Dermis microvascular lymphatic vessel endothelial cell (primary cell): ENCODE data around the gene FADS3. TPM values are rescaled to one million over a fixed set of nuclear protein-coding genes. Genes with fewer than 3 reads are reported as not detected.
A peak's percentile ranks its signal among the peaks of the same experiment; 100 is the strongest.

ENCODE experiments used
- DNase-seq, 2 donors: peaks; one replicate each; pipeline versions ENCODE4 v3.0.0 to v3.0.0-alpha.2; 2010; ENCODE audit warnings: low read depth in 2 of 2
- total RNA-seq: library from RNA; depleted of rRNA; stranded (reverse); fragments of >200 nt; gene quantifications from 2 replicates; pipeline ENCODE4 v1.2.1, GENCODE V29; 2014

The FADS3 gene
- total RNA-seq, 1 donor from 2014 or later: 77.4 TPM

DNA sequence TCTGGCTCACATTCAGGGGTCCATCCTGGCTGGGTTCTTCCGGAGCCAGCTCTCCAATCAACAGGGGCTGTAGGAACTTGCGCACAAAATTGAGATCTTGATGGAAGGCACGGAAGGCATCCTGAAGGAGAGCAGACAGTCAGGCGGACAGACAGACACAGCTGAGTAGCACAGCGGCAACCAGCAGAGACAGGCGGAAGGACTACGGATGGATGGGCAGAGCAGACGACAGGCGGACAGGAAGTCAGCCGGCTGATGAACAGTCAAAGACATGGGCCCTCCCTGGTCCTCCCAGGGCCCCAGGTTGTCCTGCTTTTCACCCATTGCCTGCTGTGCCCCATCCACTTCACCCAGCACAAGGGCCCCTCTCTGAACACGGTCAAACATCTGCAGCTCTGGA is 11.3 kb downstream of the FADS3 start:
- DNase-seq: no peak

DNA sequence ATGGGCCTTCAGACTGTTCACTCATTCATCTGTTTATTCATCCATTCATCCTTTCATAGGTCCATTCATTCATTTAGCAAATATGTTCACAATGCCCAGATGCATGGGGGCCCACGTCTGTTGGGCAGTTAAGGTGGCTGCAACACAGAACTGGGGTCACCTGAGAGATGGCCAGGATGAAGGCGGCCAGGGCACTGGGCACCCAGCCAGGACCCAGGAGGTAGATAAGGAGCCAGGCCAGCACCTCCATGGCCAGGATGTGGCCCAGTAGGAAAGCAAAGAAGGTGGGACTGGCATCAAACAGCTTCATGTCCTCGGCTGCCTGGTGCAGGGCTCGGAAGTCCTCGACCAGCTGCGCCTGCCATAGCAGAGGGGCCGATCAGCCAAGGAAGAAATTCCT is 12.2 kb downstream of the FADS3 start:
- no peak for DNase-seq

DNA sequence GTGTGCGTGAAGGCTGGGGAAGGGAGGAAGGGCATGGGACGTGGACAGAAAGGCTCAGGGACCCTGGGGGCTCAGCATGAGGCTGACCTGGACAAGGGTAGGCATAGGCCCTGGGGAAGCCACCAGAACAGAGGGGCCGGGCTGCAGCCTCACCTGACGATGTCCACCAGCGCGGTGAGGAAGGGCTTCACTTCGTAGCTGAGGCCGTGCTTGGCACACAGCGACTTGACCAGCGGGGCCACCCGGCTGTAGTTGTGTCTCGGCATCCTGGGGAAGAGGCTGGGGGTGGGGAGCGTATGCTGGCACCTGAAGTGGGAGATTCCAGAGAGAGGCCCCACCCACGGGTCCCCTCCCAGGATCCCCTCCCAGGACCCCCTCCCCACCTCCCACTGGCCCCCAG is 15.6 kb downstream of the FADS3 start:
- no peak for DNase-seq

DNA sequence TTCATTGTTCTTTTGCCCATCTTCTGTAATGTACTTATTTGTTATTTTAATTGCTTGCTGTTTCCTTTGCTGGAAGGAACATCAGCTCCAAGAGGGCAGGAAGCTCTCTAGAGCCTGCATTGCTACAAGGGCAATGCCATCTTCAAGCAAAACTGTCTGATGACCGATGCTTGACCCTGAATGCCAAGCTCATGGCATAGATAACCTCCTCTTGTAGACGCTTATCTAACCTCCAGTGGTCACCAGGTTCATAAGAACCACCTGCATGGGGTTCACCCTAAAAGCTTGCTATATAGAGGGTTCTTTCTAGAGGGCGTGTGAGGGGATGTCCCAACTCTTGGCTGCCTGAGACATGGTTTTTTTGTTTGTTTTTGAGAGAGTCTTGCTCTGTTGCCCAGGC is 16.5 kb downstream of the FADS3 start:
- DNase-seq: no peak

DNA sequence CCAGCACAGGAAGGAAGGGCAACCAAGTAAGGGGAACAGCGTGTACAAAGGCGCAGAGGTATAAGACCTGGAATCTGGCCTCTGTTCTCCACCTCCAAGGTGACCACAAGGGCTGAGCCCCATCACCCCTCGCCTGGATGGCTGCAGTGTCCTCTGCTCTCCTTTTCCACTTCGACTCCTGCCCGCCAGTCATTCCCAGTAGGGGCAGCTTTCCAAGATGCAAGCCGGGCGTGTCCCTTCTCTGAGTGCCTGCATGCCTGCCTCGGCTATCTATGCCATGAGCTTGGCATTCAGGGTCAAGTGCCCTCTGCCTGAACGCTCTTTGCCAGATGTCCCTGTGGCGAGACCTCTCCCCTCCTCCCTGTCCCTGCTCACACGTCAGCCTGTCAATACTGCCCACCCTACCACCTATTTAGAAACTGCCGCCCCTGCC is 17.0 kb downstream of the FADS3 start:
- DNase-seq: no peak

DNA sequence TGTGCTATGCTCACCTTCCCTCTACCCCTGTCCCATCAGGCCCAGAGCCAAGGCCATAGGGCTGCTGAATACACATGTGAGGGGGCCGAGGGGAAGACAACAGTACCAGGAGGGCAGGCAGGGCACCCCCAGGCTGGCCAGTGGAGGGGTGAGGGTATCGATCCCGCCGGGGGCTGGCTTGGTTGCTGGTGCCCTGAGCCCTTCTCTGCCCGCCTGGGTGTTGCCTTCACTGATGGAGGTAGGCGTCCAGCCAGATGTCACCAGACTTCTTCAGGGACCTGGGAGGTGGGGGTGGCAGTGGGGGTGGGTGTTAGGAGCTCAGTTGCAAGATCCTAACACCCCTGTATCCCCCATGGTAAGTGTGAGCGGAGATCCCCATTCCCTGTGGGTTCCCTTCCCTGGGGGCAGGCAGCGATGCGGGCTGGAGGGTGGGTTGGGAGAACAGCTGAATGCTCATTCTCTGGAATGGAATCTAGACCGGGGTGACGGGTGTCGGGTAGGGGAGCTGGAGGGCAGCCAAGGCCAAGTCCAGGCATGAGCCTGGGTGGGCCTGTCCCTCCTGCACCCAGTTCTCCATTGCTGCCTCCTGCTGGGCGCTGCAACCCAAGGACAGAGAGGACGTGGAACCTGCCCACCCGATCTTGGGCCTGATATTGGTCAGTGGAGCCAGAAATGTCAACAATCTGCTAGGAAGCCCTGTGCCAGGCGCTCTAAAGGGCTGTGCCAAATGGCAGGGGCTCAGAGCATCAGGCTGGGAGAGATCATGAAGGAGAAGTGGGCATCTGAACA is 17.6 kb downstream of the FADS3 start:
- DNase-seq: no peak

DNA sequence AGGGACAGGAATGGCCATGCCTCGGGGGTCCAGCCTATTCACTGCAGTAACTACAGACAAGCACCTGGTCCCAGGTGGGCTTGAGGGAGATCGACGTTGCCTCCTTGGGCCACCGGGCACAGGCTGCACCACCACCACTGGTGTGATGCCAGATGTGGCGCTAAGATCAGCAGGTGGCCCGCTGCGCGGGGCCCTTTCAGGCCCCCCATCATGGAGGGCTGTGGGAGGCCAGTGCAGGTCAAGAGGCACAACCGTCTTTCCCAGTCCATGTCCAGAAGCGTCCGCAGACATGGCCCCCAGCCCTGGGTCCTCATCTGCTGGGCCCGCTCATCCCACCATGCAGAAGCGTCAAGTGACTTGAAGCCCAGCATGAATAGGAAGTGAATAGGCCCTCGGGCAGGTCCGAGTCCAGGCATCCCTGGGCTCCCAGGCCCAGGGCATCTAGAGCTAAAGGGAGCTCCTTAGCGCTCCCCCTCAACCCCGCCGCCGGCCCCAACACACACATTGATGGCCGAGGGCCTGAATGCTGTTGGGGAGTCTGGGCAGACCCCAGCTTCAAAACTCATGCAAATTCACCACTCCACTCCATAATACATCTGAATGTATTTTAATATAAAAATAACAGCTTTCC is 18.3 kb downstream of the FADS3 start:
- DNase-seq: no peak

DNA sequence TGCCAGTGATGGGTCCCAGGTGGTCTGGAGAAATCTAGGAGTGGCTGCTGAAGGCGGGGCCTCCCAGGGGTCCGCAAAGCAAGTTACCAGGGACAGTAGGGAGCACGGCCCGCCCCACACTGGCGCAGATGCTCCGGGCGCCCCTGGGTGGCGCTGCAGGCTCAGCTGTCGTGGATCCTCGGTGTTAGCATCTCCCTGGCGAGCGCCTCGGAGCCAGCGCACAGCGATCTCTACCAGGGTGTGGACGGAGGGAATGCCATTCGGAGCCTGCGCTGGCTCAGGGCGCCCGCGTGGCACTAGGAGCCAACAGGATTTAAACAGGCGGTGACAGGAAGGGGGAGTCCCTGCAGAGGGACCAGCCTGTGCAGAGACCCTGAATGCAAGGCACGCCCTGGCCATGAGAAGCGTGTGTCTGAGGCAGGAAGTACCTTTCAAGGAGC is 20.2 kb downstream of the FADS3 start:
- DNase-seq: peak; percentile 49 to 81

DNA sequence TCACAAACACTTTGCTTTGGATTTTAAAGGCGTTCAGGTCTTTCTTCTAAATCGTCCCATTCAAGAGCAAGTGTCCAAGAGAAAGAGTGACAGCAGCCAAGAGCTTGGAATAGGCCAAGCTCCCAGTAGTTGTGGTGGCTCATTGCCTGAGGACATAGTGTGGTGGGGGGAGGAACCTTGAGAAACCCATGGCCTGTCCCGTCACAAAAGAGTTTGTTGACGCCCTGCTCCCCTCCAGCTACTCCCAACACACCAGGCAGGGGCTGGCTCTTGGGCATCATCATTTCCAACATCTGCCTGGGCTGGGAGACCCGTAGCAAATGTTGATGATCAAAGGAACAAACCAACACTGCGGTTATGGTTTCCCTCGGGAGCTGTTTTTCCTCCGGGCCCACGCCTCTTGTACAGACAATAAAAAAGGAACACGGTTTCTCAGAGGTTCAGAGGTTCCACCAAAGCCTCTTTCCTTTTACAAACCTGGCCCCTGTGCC is 20.8 kb downstream of the FADS3 start:
- no peak for DNase-seq

DNA sequence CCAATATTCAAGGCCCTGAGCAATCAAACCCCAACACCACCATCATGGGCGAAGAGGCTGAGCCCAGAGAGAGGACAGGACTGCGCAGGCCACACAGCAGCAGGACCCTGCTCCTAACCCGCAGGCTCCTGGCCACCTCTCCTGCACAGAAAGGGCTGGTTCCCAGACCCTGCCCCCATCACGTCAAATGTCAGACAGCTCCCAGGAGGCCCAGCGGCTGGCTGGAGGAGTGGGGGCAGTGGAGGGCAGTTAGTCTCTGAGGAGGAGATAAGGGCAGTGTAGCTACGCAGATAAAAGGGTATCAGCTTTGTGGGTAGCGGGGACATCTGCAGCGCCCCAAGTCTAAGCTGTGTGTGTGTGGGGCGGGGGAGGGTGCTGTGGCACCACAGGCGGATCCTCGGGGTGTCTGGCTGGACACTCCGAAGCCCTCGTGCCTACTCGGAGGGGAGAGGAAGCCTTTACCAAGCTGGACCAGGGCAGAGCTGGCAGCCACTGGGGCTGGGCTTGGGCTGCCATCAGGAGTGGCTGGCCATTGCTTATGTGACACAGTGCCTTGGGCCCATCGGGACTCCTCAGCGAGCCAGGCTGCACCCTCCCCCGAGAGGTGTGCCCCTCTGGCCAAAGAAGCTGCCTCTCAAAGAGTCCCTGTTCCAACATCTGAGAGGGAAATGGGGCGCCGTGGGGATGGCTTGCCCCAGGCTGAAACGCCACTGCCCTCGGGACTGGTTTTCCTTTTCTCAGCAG is 21.5 kb downstream of the FADS3 start:
- DNase-seq: no peak

DNA sequence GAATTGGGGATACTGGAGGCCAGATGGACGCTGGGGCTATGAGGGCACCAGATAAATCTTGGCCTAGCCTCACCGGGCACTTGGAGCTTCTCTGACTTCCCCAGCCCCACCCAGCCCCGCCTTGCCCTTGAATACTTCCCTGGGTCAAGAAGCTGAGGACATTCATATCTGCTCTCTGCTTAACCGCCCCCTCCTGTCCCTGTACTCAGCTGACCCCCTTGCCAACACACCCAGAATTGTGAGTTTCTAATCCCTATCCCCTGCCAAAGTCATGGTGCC is 22.0 kb downstream of the FADS3 start:
- no peak for DNase-seq

DNA sequence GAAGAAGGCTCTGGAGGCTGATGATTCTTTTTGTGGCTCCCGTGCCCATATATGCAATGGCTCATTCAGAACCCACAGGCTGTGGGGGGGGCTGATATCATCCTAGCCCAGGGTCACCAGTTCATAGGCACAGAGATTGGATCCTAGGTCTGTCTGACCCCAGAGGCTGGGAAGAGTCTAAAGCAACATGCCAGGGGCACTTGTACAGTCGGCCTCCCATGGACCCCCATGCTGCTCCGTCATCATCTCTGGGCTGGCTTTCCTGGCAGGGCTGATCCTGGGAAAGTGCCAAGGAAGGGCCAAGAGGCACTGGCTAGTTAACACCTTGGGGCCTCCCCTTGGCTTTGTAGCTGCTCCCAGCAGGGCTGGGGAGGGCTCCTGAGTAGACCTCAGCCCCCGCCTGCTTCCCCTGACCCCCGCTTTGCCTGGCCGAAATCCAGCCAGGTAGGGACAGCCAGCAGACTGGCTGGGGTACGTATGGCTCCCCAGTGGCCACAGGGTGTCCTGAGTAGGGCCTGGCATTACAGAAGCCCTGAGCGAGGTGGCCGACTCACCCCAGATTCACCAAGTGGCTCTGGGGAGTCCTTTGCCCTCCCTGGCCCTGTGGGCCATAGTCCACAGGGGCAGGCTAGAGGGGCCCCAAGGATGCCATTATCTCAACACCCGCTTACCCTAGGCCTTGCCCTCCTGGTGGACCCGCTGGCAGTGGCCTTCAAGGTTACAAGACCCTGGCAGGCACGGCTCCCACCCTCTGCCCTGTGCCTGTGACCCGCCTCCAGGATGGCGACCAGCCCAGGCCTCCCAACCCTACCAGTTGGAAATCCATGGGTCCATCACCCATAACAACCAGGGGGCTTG is 22.5 kb downstream of the FADS3 start:
- no peak for DNase-seq

DNA sequence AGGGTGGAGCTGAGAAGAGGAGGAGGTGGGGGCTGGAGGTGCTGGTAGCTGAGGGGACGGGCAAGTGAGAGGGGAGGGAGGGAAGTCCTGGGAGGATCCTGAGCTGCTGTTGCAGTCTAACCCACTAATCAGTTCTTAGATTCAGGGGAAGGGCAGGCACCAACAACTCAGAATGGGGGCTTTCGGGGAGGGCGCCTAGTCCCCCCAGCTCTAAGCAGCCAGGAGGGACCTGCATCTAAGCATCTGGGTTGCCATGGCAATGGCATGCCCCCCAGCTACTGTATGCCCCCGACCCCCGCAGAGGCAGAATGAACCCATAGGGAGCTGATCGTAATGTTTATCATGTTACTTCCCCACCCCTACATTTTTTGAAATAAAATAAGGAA is 24.4 kb downstream of the FADS3 start:
- DNase-seq: no peak

DNA sequence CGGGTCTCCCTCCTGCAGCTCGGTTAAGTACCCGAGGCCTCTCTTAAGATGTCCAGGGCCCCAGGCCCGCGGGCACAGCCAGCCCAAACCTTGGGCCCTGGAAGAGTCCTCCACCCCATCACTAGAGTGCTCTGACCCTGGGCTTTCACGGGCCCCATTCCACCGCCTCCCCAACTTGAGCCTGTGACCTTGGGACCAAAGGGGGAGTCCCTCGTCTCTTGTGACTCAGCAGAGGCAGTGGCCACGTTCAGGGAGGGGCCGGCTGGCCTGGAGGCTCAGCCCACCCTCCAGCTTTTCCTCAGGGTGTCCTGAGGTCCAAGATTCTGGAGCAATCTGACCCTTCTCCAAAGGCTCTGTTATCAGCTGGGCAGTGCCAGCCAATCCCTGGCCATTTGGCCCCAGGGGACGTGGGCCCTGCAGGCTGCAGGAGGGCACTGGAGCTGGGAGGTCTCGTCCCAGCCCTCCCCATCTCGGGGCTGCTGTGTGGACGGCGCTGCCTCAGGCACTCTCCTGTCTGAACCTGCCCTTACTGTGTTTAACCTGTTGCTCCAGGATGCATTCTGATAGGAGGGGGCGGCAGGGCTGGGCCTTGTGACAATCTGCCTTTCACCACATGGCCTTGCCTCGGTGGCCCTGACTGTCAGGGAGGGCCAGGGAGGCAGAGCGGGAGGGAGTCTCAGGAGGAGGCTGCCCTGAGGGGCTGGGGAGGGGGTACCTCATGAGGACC is 25.0 kb downstream of the FADS3 start:
- DNase-seq: no peak

DNA sequence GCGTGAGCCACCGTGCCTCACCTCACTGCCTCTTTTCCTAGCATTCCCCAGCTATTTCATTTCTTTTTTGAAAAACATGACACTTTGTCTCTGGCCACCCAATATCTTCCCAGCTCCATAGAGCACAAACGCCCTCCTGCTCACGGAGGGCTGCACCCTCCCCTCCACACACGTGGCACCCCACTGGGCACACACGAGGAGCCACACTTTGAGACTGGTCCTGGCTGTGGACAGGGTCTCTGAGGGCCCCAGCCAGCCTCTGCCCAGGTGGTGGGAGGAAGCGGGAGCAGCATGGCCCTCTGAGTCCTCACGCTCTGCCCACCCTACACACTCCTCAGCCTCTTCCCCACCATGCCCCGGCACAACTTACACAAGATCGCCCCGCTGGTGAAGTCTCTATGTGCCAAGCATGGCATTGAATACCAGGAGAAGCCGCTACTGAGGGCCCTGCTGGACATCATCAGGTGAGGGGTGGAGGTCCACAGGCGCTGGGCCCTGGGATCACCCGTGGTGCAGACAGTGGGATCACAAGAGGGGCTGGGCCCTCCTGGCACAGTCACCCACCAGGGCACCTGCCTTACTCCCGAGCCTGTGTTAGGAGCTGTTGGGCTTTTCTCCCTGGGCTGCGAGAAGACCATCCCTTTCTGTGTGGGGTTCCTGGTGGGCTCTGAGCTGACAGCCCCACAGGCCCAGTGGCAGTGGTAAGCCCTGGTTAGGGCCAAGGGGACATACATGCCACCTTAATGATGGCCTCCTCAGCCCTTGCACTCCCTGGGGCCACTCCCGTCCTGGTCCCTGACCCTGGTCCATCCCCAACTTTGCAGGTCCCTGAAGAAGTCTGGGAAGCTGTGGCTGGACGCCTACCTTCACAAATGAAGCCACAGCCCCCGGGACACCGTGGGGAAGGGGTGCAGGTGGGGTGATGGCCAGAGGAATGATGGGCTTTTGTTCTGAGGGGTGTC is 26.2 kb downstream of the FADS3 start:
- DNase-seq: no peak

DNA sequence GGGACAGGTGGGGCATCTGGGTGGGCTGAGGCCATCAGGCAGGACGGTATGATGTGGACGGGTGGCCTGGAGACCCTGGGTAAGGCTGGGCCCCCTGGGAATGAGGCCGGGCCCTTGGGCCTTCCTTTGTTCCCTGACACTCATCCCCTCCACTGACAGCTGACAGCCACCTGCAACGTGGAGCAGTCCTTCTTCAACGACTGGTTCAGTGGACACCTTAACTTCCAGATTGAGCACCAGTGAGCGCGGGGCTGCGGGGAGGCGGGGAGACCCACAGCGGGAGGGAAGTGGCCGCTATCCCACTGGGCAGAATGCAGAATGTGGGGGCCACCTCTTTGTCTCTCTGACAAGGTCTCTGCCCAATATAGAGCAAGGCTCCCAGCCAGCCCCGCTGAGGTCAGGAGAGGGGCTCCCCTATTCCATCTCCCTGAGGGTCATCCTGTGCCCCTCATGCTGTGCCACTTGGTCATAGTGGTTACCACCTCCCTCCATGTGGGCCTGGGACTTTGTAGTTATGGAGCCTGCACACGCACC is 27.7 kb downstream of the FADS3 start:
- no peak for DNase-seq

DNA sequence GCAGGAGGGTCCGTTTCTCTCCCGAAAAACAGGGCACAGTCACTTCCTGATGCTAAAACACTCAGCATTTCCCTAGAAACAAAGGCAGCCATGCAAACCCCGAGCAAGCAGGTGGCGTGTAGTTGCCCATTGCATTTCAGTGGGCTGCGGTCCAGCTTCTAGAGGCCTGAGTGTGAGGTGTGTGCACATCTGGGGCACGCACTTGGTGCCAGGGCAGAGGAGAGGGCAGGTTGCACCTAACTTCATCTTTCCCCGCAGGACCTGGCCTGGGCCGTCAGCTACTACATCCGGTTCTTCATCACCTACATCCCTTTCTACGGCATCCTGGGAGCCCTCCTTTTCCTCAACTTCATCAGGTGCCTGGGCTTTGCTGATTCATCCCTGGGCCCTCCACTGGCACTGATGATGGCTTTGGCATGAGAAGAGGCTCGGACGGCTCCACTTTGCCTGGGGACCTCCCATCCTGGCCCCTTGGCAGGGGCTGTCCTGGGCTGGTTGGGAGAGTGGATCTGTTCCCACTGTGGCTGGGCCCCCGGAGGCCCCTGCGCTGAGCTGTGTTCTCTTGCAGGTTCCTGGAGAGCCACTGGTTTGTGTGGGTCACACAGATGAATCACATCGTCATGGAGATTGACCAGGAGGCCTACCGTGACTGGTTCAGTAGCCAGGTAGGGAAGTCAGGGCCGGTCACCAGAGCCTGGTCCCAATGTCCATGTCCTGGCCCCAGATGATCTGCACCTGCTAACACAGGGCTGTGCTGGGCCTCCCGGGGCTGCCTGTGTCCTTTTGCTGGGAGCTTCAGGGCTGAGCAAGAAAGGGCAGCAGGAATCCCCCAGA is 28.4 kb downstream of the FADS3 start:
- DNase-seq: no peak

DNA sequence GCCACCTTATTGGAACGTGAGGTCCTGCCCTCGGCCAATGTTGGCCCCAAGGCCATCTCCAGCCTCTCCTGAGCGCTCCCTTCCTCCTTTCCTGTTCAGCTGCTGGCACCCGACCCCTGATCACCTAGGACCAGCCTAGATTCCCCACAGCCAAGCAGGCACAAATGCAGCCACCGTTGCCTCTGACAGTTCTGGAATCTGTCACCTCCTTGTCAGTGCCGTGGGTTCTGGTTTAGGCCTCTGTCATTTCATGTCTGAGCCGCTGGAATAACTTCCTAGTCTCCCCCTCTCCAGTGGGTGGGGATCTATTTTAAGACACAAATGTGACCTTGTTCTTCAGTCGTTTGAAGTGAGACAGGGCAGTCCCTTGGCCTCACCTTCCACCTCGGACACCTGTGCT is 29.7 kb downstream of the FADS3 start:
- no peak for DNase-seq
